HG03103 (cell line): ENCODE results near the gene EXOC6B.

Experiments used
- ATAC-seq: cut with Tn5 transposase; IDR thresholded peaks from one replicate; pipeline ENCODE4 v1.9.1; 2021; ENCODE audit warnings: low read depth; ENCODE audit not compliant: unreplicated experiment

EXOC6B gene

GRCh38 chr2:72825257-72826155 lies at the start of gene EXOC6B:
Gene EXOC6B (minus strand): TSS chr2:72826033.
- ATAC-seq: peak; percentile 97

- no peak for ATAC-seq
Measured at GRCh38 chr2:72871880-72872279, 46.0 kb upstream of the EXOC6B start.

GRCh38 chr2:72871060-72871459 lies 45.2 kb upstream of the EXOC6B start:
- no peak for ATAC-seq

- ATAC-seq: peak; percentile 45
Measured at GRCh38 chr2:72864500-72864899, 38.7 kb upstream of the EXOC6B start.

GRCh38 chr2:72863046-72863445 lies 37.2 kb upstream of the EXOC6B start:
- no peak for ATAC-seq

GRCh38 chr2:72862239-72862988 lies 36.6 kb upstream of the EXOC6B start:
- peak; percentile 90 for ATAC-seq

GRCh38 chr2:72859831-72860262 lies 34.0 kb upstream of the EXOC6B start:
- peak; percentile 39 for ATAC-seq

GRCh38 chr2:72851333-72851732 lies 25.5 kb upstream of the EXOC6B start:
- no peak for ATAC-seq

- no peak for ATAC-seq
Measured at GRCh38 chr2:72849138-72849462, 23.3 kb upstream of the EXOC6B start.

GRCh38 chr2:72848436-72849137 lies 22.8 kb upstream of the EXOC6B start:
- ATAC-seq: no peak

- ATAC-seq: no peak
Measured at GRCh38 chr2:72847534-72848315, 21.9 kb upstream of the EXOC6B start.

GRCh38 chr2:72846171-72847095 lies 20.6 kb upstream of the EXOC6B start:
- peak; percentile 89 for ATAC-seq

GRCh38 chr2:72843301-72843700 lies 17.5 kb upstream of the EXOC6B start:
- ATAC-seq: no peak

- ATAC-seq: no peak
Measured at GRCh38 chr2:72841462-72842125, 15.8 kb upstream of the EXOC6B start.

- no peak for ATAC-seq
Measured at GRCh38 chr2:72840066-72840465, 14.2 kb upstream of the EXOC6B start.

GRCh38 chr2:72837171-72837570 lies 11.3 kb upstream of the EXOC6B start:
- ATAC-seq: no peak

GRCh38 chr2:72835403-72835802 lies 9.6 kb upstream of the EXOC6B start:
- no peak for ATAC-seq

GRCh38 chr2:72834596-72834995 lies 8.8 kb upstream of the EXOC6B start:
- ATAC-seq: no peak
